ENCODE measurements around the gene GIT2. TPM values are rescaled to one million over a fixed set of nuclear protein-coding genes. Genes with fewer than 3 reads are reported as not detected.

GIT2 gene
- total and polyA plus RNA-seq, 2 experiments from 2014 or later = 26.4 to 42.1 TPM

DNA sequence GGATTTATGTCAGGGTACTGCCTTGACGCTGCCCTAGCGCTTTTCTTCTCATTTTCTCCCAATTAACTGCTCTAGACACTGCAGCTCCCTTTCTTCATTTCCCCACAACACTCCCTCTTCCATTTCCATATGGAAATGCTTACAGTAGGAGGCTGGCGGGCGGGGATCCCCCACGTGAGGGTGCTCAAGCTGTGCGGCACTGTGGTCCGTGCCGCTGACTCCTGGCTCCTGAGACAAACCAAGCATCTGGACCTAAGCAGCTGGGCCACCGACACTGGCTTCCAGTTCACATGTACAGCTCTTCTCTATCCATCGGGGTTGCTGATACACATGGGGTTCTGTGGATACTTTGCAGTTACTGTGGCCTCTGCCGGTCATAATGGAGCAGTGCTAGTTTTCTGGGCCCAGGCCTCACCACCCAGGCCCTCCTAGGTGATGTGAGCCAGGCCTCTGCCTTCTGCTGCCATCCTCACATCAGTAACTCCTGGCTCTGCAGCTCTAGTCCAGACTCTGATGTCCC, 75.8 kb downstream of the GIT2 start:
- H3K4me3 ChIP-seq = no peak overlapping the region
- H3K9me3 ChIP-seq (ENCODE audit: low read depth) = no peaks in the 10 kb centered on the region
- no peaks in the 10 kb centered on the region for H3K27me3 ChIP-seq (replicated peaks; ENCODE audit: insufficient read depth)
- in situ Hi-C loops (cut with MboI) = no loop called here
- TF ChIP-seq EZH2 (IDR thresholded peaks at IDR 0.05; ENCODE audit: insufficient read depth, poor library complexity, severe bottlenecking) (no peak), EZH2phosphoT487 (IDR thresholded peaks at IDR 0.05; ENCODE audit: insufficient read depth, low read depth) (no peak)
- no peak for DNase-seq
- no peak overlapping the region for H3K4me2 ChIP-seq (ENCODE audit: unreplicated experiment)
- no peak overlapping the region for H3K9ac ChIP-seq
- H3K4me1 ChIP-seq (ENCODE audit: insufficient read depth) = no peaks in the 10 kb centered on the region
- 79 to 83% methylated on average over 11 of the region's 11 CpGs for WGBS, 2 experiments (ENCODE audit: low coverage in 1 of 2, low lambda C conversion rate in 2 of 2, missing lambda C conversion rate in 2 of 2)
- H2AFZ ChIP-seq = no peak overlapping the region
- 0 out of 2 replicates have a peak, but pooled peaks cover 14% of the 10 kb centered on the region for H3K36me3 ChIP-seq (ENCODE audit: low read depth)
- H3K27ac ChIP-seq = no peak overlapping the region
- peaks cover 5% of the 10 kb centered on the region; the same call in 1 of the 2 replicates for H3F3A ChIP-seq (ENCODE audit: insufficient read depth)
- no peaks in the 10 kb centered on the region for H3K79me2 ChIP-seq (ENCODE audit: insufficient read depth)
- H4K20me1 ChIP-seq (ENCODE audit: insufficient read depth) = no peaks in the 10 kb centered on the region
- H3K9me2 ChIP-seq (ENCODE audit: insufficient read depth) = no peaks in the 10 kb centered on the region

DNA sequence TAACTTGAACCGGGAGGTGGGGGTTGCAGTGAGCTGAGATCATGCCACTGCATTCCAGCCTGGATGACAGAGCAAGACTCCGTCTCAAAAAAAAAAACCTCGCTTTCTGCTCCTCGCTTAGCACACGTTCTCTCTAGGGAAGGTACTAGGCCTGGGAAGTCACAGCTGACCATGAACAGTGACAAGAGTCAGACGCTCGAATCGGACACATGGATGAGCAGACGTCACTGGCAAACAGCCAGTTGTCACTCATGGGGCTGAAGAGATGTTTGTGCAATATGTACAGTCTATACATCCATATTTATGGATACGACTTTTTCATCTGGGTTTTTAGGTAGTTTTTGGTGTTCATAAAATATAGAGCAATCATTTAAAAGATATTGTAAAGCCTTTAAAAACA, 76.7 kb downstream of the GIT2 start:
- in situ Hi-C loops (cut with MboI) = no loop called here
- no peak overlapping the region for H3K27ac ChIP-seq
- H3K4me2 ChIP-seq (ENCODE audit: unreplicated experiment) = no peak overlapping the region
- DNase-seq = no peak
- no peaks in the 10 kb centered on the region for H3K79me2 ChIP-seq (ENCODE audit: insufficient read depth)
- no peaks in the 10 kb centered on the region for H3K9me3 ChIP-seq (ENCODE audit: low read depth)
- TF ChIP-seq EZH2phosphoT487 (IDR thresholded peaks at IDR 0.05; ENCODE audit: insufficient read depth, low read depth) = no peak
- no peak for TF ChIP-seq EZH2 (IDR thresholded peaks at IDR 0.05; ENCODE audit: insufficient read depth, poor library complexity, severe bottlenecking)
- no peak overlapping the region for H3K4me3 ChIP-seq
- 74 to 76% methylated on average over 10 of the region's 10 CpGs for WGBS, 2 experiments (ENCODE audit: low coverage in 1 of 2, low lambda C conversion rate in 2 of 2, missing lambda C conversion rate in 2 of 2)
- H4K20me1 ChIP-seq (ENCODE audit: insufficient read depth) = no peaks in the 10 kb centered on the region
- H2AFZ ChIP-seq = no peak overlapping the region
- no peaks in the 10 kb centered on the region for H3K4me1 ChIP-seq (ENCODE audit: insufficient read depth)
- no peaks in the 10 kb centered on the region for H3K27me3 ChIP-seq (replicated peaks; ENCODE audit: insufficient read depth)
- no peak overlapping the region for H3K9ac ChIP-seq
- H3F3A ChIP-seq (ENCODE audit: insufficient read depth) = peaks cover 5% of the 10 kb centered on the region; the same call in 1 of the 2 replicates
- no peaks in the 10 kb centered on the region for H3K9me2 ChIP-seq (ENCODE audit: insufficient read depth)
- H3K36me3 ChIP-seq (ENCODE audit: low read depth) = 0 out of 2 replicates have a peak, but pooled peaks cover 14% of the 10 kb centered on the region

GRCh38 chr12:109916045-109916444, 80.1 kb downstream of the GIT2 start:
- Histone ChIP-seq H3K4me2 (ENCODE audit: unreplicated experiment) (no peak overlapping the region), H4K20me1 (ENCODE audit: insufficient read depth) (no peaks in the 10 kb centered on the region), H3K9me2 (ENCODE audit: insufficient read depth) (no peaks in the 10 kb centered on the region), H3K4me1 (ENCODE audit: insufficient read depth) (no peaks in the 10 kb centered on the region), H2AFZ (no peak overlapping the region), H3K79me2 (ENCODE audit: insufficient read depth) (no peaks in the 10 kb centered on the region), H3K27me3 (replicated peaks; ENCODE audit: insufficient read depth) (no peaks in the 10 kb centered on the region), H3K36me3 (ENCODE audit: low read depth) (0 out of 2 replicates have a peak, but pooled peaks cover 17% of the 10 kb centered on the region), H3K9me3 (ENCODE audit: low read depth) (no peaks in the 10 kb centered on the region), H3F3A (ENCODE audit: insufficient read depth) (no peaks in the 10 kb centered on the region), H3K4me3 (no peak overlapping the region), H3K9ac (no peak overlapping the region), H3K27ac (no peak overlapping the region)
- TF ChIP-seq EZH2phosphoT487 (IDR thresholded peaks at IDR 0.05; ENCODE audit: insufficient read depth, low read depth) = no peak
- TF ChIP-seq EZH2 (IDR thresholded peaks at IDR 0.05; ENCODE audit: insufficient read depth, poor library complexity, severe bottlenecking) = no peak
- WGBS, 2 experiments (ENCODE audit: low coverage in 1 of 2, low lambda C conversion rate in 2 of 2, missing lambda C conversion rate in 2 of 2) = 95 to 97% methylated on average over 4 of the region's 4 CpGs
- in situ Hi-C loops (cut with MboI) = no loop called here
- no peak for DNase-seq

- Histone ChIP-seq H3F3A (ENCODE audit: insufficient read depth) (no peaks in the 10 kb centered on the region), H3K36me3 (ENCODE audit: low read depth) (0 out of 2 replicates have a peak, but pooled peaks cover 17% of the 10 kb centered on the region), H4K20me1 (ENCODE audit: insufficient read depth) (no peaks in the 10 kb centered on the region), H3K4me1 (ENCODE audit: insufficient read depth) (no peaks in the 10 kb centered on the region), H3K4me2 (ENCODE audit: unreplicated experiment) (no peak overlapping the region), H3K9me2 (ENCODE audit: insufficient read depth) (no peaks in the 10 kb centered on the region), H3K27ac (no peak overlapping the region), H2AFZ (no peak overlapping the region), H3K27me3 (replicated peaks; ENCODE audit: insufficient read depth) (no peaks in the 10 kb centered on the region), H3K9me3 (ENCODE audit: low read depth) (no peaks in the 10 kb centered on the region), H3K9ac (no peak overlapping the region), H3K4me3 (no peak overlapping the region), H3K79me2 (ENCODE audit: insufficient read depth) (no peaks in the 10 kb centered on the region)
- in situ Hi-C loops (cut with MboI) = no loop called here
- WGBS, 2 experiments (ENCODE audit: low coverage in 1 of 2, low lambda C conversion rate in 2 of 2, missing lambda C conversion rate in 2 of 2) = 78 to 83% methylated on average over 25 to 26 of the region's 26 CpGs
- DNase-seq = no peak
- no peak for TF ChIP-seq EZH2phosphoT487 (IDR thresholded peaks at IDR 0.05; ENCODE audit: insufficient read depth, low read depth)
- TF ChIP-seq EZH2 (IDR thresholded peaks at IDR 0.05; ENCODE audit: insufficient read depth, poor library complexity, severe bottlenecking) = no peak
These were observed 80.8 kb downstream of the GIT2 start for GRCh38 chr12:109915171-109916040.
